Stimulated activated CD4-positive, alpha-beta T cell treated with anti-CD3 and anti-CD28 coated beads, Interleukin-12 subunit alpha, Interleukin-12 subunit beta, amount 100 ng/mL, for 4 hours (primary cell): ENCODE results near the gene PRRG4.
A peak's percentile ranks its signal among the peaks of the same experiment; 100 is the strongest.
"Not testable (repeated sequence)": the region's sequence is repeated elsewhere in the genome, so short reads cannot be mapped to it uniquely, and the experiment has no call there.

Source experiments
- DNase-seq: peaks from one replicate; pipeline ENCODE4 v3.0.0-alpha.2; 2020

The PRRG4 gene

DNA sequence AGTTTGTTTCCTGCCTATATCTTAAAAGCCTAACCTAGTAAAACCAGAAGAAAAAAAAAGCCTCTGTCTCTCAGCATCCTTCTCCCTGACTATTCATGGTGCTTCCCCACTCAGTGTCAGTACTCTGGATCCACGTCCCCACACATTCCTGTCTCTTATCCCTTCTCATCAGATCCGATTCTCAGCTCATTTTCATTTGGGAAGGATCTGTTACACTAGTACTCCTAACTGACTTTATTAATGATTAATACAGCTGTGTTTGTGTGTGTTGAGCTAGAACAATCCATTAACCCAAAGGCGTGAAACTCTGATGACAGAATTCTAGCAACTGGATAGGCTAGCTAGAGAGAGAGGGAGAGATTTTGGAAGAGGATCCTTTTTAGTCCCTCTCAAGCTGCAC lies 1.5 kb downstream of the PRRG4 start:
- DNase-seq, result no peak

GRCh38 chr11:32833921-32834320 lies 4.2 kb downstream of the PRRG4 start:
- DNase-seq, result no peak

DNA sequence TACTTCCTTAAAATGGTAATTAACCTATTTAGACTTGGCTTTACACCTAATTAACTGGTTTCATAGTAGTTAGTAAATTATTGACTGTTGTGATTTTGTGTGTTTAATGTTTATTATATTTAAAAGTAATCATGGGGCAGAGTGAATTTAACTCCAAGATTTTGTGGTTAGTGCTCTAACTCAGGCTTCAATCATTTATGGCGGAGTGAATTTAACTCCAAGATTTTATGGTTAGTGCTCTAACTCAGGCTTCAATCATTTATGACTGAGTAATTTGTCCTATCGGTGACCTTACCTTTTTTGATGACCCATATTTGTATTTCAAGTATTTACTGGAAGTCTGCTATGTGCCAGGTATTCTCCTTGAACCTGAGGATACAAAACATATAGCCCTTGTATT lies 7.2 kb downstream of the PRRG4 start:
- DNase-seq, result no peak

GRCh38 chr11:32838505-32839274 lies 9.0 kb downstream of the PRRG4 start:
- no peak for DNase-seq

- DNase-seq, result no peak
These were observed 9.6 kb downstream of the PRRG4 start for GRCh38 chr11:32839308-32839707.

- no peak for DNase-seq
These were observed 10.9 kb downstream of the PRRG4 start for GRCh38 chr11:32840587-32840986.

DNA sequence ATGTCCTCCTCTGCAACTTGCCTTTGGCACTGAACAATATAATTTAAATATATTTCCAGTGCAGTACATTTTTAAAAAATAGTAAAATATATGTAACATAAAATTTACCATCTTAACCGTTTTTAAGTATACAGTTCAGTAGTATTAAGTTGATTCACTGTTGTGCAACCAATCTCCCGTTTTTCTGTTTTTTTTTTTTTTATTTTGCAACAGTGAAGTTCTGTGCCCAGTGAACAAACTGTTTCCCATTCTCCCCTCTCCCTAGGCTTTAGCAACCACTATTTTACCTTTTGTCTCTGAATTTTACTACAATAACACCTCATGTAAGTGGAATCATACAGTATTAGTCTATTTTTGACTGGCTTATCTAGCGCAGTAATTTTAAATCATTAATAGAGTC lies 13.8 kb downstream of the PRRG4 start:
- no peak for DNase-seq

DNA sequence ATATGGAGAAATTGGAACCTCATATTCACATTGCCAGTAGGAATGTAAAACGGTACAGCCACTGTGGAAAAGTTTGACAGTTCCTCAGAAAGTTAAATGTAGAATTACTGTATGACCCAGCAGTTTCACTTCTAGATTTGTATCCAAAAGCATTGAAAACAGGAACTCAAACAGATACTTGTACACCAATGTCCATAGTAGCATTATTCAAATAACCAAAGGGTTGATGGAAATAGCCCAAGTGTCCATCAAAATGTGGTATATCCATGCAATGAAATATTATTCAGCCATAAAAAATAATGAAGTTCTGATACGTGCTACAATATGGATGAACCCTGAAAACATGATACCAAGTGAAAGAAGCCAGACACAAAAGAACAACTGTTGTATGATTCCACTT lies 17.8 kb downstream of the PRRG4 start:
- no peak for DNase-seq

DNA sequence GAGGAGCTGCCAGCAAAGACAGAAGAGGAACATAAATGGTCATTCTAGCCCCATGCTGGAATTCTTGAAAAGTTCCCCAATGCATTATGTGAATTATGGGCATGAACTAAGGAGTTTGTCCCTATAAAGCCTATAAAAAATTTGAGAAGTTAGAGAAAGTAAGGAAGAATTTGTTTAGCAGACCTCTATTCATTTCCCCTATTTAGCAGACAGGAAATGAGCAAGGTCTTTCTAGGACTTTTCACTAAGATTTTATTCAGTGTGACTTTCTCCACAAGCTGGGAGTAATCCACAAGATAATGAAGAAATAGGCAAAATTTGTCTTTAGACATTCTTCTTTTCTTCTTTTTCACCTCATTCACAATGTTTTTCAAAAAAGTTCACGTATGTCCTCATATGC lies 20.0 kb downstream of the PRRG4 start:
- no peak for DNase-seq

DNA sequence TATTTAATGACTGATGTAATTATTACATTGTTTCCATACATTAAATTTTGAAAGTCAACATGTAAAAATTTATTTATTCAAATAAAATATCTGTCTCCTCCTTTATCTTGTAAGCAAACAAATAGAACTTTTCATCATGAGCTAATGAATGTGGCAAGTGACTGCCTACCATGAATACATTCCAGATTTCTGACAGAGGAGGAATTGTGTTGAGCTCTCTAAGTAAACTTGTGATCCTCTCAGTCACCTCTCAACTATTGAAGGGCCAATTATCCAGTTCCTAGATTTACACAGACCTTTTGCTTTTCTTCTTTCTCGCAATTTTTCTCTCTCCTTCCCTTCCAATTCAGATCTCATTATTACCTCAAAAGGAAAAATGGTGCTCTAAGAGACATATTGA lies 21.5 kb downstream of the PRRG4 start:
- no peak for DNase-seq

GRCh38 chr11:32852207-32852606 lies 22.5 kb downstream of the PRRG4 start:
- DNase-seq, result no peak

GRCh38 chr11:32855601-32856000 lies 25.9 kb downstream of the PRRG4 start:
- DNase-seq, result no peak

DNA sequence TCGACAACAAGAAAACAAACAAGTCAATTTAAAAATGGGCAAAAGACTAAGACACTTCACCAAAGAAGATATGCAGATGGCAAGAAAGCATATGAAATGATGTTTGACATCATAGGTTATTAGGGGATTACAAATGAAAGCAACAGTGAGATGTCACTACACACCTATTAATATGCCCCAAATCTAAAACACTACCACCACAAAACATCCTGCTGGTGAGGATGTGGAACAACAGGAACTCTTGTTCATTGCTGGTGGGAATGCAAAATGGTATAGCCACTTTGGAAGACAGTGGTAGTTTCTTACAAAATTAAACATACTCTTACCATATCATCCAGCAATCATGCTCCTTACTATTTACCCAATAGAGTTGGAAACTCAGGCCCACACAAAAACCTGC lies 29.0 kb downstream of the PRRG4 start:
- no peak for DNase-seq

GRCh38 chr11:32861850-32862577 lies 32.3 kb downstream of the PRRG4 start:
- DNase-seq, result no peak

- no peak for DNase-seq
These were observed 34.8 kb downstream of the PRRG4 start for GRCh38 chr11:32864555-32864954.

- DNase-seq, result not testable (repeated sequence)
These were observed 39.0 kb downstream of the PRRG4 start for GRCh38 chr11:32868752-32869151.

GRCh38 chr11:32870676-32871075 lies 40.9 kb downstream of the PRRG4 start:
- peak; percentile 13 for DNase-seq

- no peak for DNase-seq
These were observed 44.4 kb downstream of the PRRG4 start for GRCh38 chr11:32874132-32874531.

- DNase-seq, result no peak
These were observed 51.6 kb downstream of the PRRG4 start for GRCh38 chr11:32881286-32881685.

DNA sequence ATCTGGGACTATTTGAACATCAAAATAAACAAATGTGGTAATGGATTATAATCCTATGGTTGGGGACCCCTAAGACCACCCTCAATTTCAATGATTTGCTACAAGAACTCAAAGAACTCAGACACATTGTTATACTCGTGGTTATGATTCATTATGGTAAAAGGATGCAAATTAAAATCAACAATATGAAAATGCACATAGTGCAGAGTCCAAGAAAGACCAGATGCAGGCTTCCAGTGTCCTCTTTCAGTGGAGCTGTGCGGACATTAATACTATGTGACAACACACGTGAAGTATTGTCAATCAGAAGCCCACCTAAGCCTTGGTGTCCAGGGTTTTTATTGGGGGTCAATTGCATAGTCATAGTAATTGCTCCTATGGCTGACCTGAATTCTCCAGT lies 53.7 kb downstream of the PRRG4 start:
- no peak for DNase-seq

DNA sequence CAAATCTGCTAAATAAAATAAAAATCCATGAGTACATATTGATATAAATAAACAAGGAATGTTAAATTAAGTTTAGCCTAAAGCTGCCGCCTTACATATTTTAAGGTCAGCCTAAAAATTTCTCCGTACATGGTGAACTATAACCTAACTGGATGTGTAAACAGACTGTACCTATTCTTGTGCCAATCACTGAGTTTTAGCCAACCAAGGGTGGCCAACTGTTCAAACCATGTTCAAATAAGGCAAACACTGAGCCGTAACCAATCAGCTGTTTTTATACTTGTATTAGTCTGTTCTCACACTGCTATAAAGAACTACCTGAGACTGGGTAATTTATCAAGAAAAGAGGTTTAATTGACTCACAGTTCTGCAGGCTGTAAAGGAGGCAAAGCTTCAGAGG lies 54.3 kb downstream of the PRRG4 start:
- DNase-seq, result no peak

GRCh38 chr11:32884770-32885384 lies 55.1 kb downstream of the PRRG4 start:
- DNase-seq, result no peak

GRCh38 chr11:32885556-32885955 lies 55.8 kb downstream of the PRRG4 start:
- DNase-seq, result no peak

- no peak for DNase-seq
These were observed 56.5 kb downstream of the PRRG4 start for GRCh38 chr11:32886180-32886579.
